Breast epithelium (tissue), 4 donors: ENCODE data around the gene TNK1. TPM values are rescaled to one million over a fixed set of nuclear protein-coding genes. Genes with fewer than 3 reads are reported as not detected.

ENCODE experiments used
- DNase-seq, 2 donors: peaks; one replicate each; pipeline ENCODE4 v3.0.0-alpha.2; 2019; ENCODE audit warnings: low spot score in 2 of 2
- H3K27ac ChIP-seq, 2 donors: fragments of 200-600 bp; sonication (generic) in 1 of 2; one replicate each; pipeline ENCODE4 v1.5.1; 2016 to 2019; ENCODE audit warnings: mild to moderate bottlenecking in 1 of 2
- H3K27me3 ChIP-seq, 2 donors: fragments of 200-600 bp; sonication (generic) in 1 of 2; one replicate each; pipeline versions ENCODE4 v1.5.1 to v1.6.0; 2017 to 2019; ENCODE audit warnings: control low read depth in 1 of 2, mild to moderate bottlenecking in 1 of 2
- H3K36me3 ChIP-seq: fragments of 200-600 bp; one replicate; pipeline ENCODE4 v1.5.1; 2019
- H3K4me1 ChIP-seq, 2 donors: fragments of 200-600 bp; sonication (generic); one replicate each; pipeline ENCODE4 v1.5.1; 2016 to 2019; ENCODE audit warnings: control low read depth in 1 of 2
- H3K4me3 ChIP-seq, 3 donors: fragments of 200-600 bp; sonication (generic); 1 replicate in 2 of 3; 2 replicates in 1 of 3; pipeline ENCODE4 v1.5.1; 2016 to 2019; ENCODE audit warnings: mild to moderate bottlenecking in 3 of 3, moderate library complexity in 2 of 3
- H3K9me3 ChIP-seq, 2 donors: fragments of 200-600 bp; sonication (generic) in 1 of 2; one replicate each; pipeline ENCODE4 v1.5.1; 2016 to 2019; ENCODE audit warnings: control low read depth in 1 of 2
- CTCF ChIP-seq, 3 donors: fragments of 450-650 bp; IDR thresholded peaks; one replicate each; pipeline ENCODE4 v1.5.1; 2016 to 2017; ENCODE audit warnings: antibody characterized with exemption in 3 of 3, mild to moderate bottlenecking in 3 of 3, moderate library complexity in 3 of 3
- POLR2A ChIP-seq: fragments of 450-650 bp; IDR thresholded peaks from one replicate; pipeline ENCODE4 v1.6.1; 2016; ENCODE audit warnings: antibody characterized with exemption, mild to moderate bottlenecking, moderate library complexity
- POLR2AphosphoS5 ChIP-seq, 3 donors: sonication (generic); formaldehyde crosslinking; IDR thresholded peaks; one replicate each; pipeline ENCODE4 v1.6.1; 2017; ENCODE audit warnings: antibody characterized with exemption in 3 of 3
- intact Hi-C: fragments of 100-400 bp; cut with DNase I; formaldehyde crosslinking; loops from one replicate; pipeline ENCODE4 v1.15.1; 2023; ENCODE audit warnings: low total_unique reads
- total RNA-seq, 3 donors: library from RNA; depleted of rRNA; stranded (reverse); fragments of >200 nt; gene quantifications; one replicate each; pipeline ENCODE4 v1.1.0, GENCODE V29; 2016

Gene TNK1
- total RNA-seq, 3 donors from 2014 or later = 1.1 to 22.1 (median 14.4) TPM

- DNase-seq = no peak
- Histone ChIP-seq H3K4me3 (no peak overlapping the region), H3K27ac (no peak overlapping the region), H3K4me1 (peaks cover 0 to 8% of the 10 kb centered on the region in 2 donors), H3K27me3 (no peaks in the 10 kb centered on the region), H3K9me3 (no peaks in the 10 kb centered on the region), H3K36me3 (no peaks in the 10 kb centered on the region)
- TF ChIP-seq CTCF (IDR thresholded peaks at IDR 0.05) (no peak), POLR2A (no peak), POLR2AphosphoS5 (IDR thresholded peaks at IDR 0.05) (no peak)
- intact Hi-C loops = loop anchor here (5.0 kb wide), 1 partner anchor 776 kb away; no protein-coding TSS in a partner anchor
Measured at GRCh38 chr17:7398612-7399011, 17.7 kb downstream of the TNK1 start.

- intact Hi-C loops = no loop called here
- H3K27me3 ChIP-seq = no peaks in the 10 kb centered on the region
- H3K36me3 ChIP-seq = no peaks in the 10 kb centered on the region
- no peaks in the 10 kb centered on the region for H3K9me3 ChIP-seq
- TF ChIP-seq POLR2A (no peak), CTCF (IDR thresholded peaks at IDR 0.05) (no peak), POLR2AphosphoS5 (IDR thresholded peaks at IDR 0.05) (no peak)
- peaks cover 4 to 8% of the 10 kb centered on the region in 2 donors for H3K4me1 ChIP-seq
- DNase-seq = no peak
- peak overlapping the region; percentile 57 to 89 (median 80) for H3K4me3 ChIP-seq
- H3K27ac ChIP-seq = peak overlapping the region; percentile 84 to 92
Measured at GRCh38 chr17:7403043-7403726, 22.3 kb downstream of the TNK1 start.

GRCh38 chr17:7403727-7403976 lies 22.8 kb downstream of the TNK1 start:
- intact Hi-C loops = no loop called here
- Histone ChIP-seq H3K36me3 (no peaks in the 10 kb centered on the region), H3K4me3 (peak overlapping the region; percentile 57 to 89 (median 80)), H3K27me3 (no peaks in the 10 kb centered on the region), H3K4me1 (peaks cover 4 to 8% of the 10 kb centered on the region in 2 donors), H3K9me3 (no peaks in the 10 kb centered on the region), H3K27ac (peak overlapping the region; percentile 84 to 92)
- TF ChIP-seq CTCF (IDR thresholded peaks at IDR 0.05) = peak in 1 of 3 donors; percentile 27
- TF ChIP-seq POLR2A = no peak
- DNase-seq = no peak

- H3K4me1 ChIP-seq = peaks cover 4 to 8% of the 10 kb centered on the region in 2 donors
- intact Hi-C loops = no loop called here
- TF ChIP-seq POLR2A = peak; percentile 79
- peak in 1 of 3 donors; percentile 32 for TF ChIP-seq CTCF (IDR thresholded peaks at IDR 0.05)
- peak; percentile 78 to 87 (median 84) for TF ChIP-seq POLR2AphosphoS5 (IDR thresholded peaks at IDR 0.05)
- no peaks in the 10 kb centered on the region for H3K9me3 ChIP-seq
- H3K36me3 ChIP-seq = no peaks in the 10 kb centered on the region
- H3K27me3 ChIP-seq = no peaks in the 10 kb centered on the region
- peak within 1 kb of the TSS; percentile 92 to 95 for H3K27ac ChIP-seq
- peak within 1 kb of the TSS; percentile 57 to 89 (median 80) for H3K4me3 ChIP-seq
- peak; percentile 99 for DNase-seq
Measured at GRCh38 chr17:7403977-7404736, 23.3 kb downstream of the TNK1 start, which contains the start of gene TMEM256. TSS of gene TMEM256 (minus strand) at chr17:7404097. CDS start at chr17:7404084, 13 bp downstream.

- Histone ChIP-seq H3K9me3 (no peaks in the 10 kb centered on the region), H3K27ac (peak overlapping the region; percentile 92 to 95), H3K27me3 (no peaks in the 10 kb centered on the region), H3K4me1 (peaks cover 4 to 8% of the 10 kb centered on the region in 2 donors), H3K4me3 (peak overlapping the region; percentile 57 to 89 (median 80)), H3K36me3 (no peaks in the 10 kb centered on the region)
- intact Hi-C loops = no loop called here
- TF ChIP-seq CTCF (IDR thresholded peaks at IDR 0.05) = no peak
- no peak for TF ChIP-seq POLR2A
- peak; percentile 46 to 74 for DNase-seq
Measured at GRCh38 chr17:7404737-7405349, 24.0 kb downstream of the TNK1 start.
